Right renal pelvis (tissue), 4 donors: ENCODE results near the gene RPP25L. TPM values are rescaled to one million over a fixed set of nuclear protein-coding genes. Genes with fewer than 3 reads are reported as not detected.
"Not testable (repeated sequence)": the region's sequence is repeated elsewhere in the genome, so short reads cannot be mapped to it uniquely, and the experiment has no call there.

Source experiments
- DNase-seq, 4 donors: peaks; one replicate each; pipeline ENCODE4 v3.0.0-alpha.2; 2013; ENCODE audit warnings: low read depth in 4 of 4, low spot score in 3 of 4, missing footprints in 1 of 4
- polyA plus RNA-seq, 4 donors: library from polyadenylated mRNA; unstranded; fragments of 120-200 nt; gene quantifications; one replicate each; pipeline ENCODE4 v1.2.1, GENCODE V29; 2013; ENCODE audit not compliant: insufficient read length in 4 of 4

Gene RPP25L
- polyA plus RNA-seq = 10 to 100 TPM; 23.9 to 36.7 (median 30.0) TPM

- peak; percentile 74 to 82 (median 79) for DNase-seq
Measured at GRCh38 chr9:34611811-34612787, at the start of gene RPP25L. RPP25L (minus strand) TSS chr9:34612097; CDS start chr9:34611296, 801 bp downstream.

DNA sequence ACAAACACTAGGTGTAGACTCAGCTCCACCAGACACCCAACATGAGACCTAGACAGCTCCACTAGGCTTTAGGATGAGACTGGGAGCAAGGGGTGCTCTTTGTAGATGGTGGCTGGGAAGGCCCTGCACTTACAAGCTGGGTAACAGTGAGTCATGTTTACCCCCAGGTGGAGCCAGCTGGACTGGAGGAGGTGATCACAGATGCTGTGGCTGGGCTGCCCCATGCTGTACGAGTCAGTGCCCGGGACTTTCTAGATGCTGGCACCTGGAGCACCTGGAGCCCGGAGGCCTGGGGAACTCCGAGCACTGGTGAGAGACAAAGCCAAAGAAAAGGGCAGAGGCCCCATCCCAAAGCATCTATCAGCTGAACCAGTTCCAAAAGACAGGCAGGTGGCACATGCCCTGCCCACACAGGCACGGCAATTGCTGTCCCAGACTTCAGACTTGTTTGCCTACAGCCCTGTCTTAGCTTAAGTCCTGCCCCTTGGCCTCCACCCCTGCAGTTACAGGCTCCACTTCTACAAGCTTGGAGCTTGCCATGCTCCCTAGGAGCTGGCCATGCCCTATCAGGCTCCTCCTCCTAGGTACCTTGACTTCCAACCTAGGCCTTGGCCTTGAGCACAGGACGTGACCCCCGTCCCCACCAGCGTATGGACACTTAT, 47.8 kb upstream of the RPP25L start:
- no peak for DNase-seq

- DNase-seq = no peak
Measured at GRCh38 chr9:34658461-34658860, 46.6 kb upstream of the RPP25L start.

- DNase-seq = no peak
Measured at GRCh38 chr9:34656992-34657391, 45.1 kb upstream of the RPP25L start.

DNA sequence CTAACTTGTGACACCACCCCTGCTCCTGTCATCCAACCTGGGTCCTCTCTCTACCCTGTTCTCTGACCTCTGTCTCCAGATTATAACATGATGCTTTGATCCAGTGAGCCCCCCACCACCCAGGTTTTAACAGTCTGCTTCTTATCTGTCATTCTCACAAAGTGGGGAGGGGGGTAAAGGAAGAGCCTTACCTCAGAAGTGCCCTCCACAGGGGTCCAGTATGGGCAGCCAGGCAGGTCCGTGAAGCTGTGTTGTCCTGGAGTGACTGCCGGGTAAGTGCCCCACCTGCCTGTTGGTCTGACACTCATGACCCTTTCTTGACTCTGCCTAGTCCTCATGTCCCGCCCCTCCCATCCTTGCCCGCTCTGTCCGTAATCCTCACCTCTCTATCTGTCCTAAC, 43.5 kb upstream of the RPP25L start:
- no peak for DNase-seq

DNA sequence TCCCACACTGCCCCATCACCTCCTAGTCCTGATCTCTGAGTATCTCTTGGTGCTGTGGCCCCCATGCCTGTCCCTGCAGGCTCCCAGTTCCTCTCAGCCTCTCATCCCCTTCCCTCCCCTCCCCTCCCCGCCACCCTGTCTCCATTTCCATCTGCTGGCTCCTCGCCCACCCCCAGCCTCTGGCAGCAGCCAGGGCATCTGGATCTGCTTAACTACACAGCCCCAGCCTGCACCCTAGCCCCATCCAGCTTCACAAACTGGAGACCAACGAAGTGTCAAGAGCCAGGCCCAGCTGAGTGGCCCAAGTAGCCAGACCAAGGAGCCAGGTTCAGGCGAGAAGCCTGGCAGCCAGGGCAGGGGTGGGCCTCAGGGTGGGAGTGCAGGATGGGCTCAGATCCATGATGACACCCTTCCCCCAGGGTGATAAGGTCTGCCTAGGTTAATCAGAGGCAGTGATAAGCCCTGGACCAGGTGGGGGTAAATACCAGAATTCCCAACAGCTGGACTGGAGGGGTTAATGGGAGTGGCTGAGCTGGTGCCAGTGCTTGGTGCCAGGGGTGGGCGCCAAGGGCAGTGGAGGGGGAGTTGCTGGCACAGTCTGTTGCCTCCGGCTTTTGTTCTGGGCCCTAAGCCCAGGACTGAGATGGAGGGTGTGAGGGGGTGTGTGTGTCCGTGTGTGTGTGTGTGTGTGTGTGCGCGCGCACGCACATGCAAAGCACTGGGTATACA, 42.6 kb upstream of the RPP25L start:
- DNase-seq = no peak

DNA sequence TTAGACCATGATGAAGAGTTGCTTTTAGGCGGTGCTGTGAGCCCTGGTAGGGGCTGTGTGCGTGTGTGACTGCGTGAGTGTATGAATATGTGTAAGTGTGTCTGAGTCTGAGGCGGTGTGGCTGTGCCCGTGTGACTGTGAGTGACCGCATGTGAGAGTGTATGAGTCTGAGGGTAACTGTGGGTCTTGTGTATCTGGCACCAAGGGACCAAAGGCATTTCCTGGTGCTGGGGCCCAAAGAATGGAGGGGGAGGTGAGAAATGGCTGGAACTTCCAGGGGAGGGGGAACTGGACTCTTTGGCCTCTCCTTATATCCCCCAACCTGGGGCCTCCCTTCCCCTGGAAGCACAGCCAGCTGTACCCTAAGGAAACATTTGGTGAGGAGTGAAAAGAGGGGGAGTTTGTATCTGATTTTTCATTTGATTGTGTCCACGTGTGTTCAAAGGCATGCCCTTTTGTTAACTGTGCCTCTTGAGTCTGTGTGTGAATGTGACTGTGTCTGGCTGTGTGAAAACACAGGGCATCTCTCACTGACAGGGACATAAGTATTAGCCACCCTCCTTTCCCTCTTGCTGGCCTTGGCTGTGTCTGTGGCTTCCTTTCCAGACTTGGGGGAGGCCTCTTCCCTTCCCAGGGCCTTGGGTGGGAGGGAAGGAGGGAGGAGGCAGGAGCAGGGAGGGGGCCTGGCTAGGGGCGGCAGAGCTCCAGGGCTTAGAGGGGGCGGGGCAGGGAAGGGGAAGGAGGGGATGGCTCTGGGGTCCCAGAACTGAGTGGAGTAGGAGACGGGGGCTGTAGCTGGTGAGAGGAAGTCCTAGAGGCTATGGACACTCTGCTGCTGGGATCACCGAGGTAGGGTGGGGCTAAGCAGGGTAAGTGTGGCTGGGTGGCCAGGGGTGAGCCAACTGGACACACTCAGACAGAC, 41.5 kb upstream of the RPP25L start:
- peak in 1 of 4 donors; percentile 67 for DNase-seq

GRCh38 chr9:34652602-34653000, 40.7 kb upstream of the RPP25L start:
- DNase-seq = no peak

GRCh38 chr9:34651876-34652601, 40.1 kb upstream of the RPP25L start, which contains the start of gene IL11RA:
IL11RA (plus strand) TSS chr9:34652185; CDS start chr9:34655218, 3,033 bp downstream.
- DNase-seq = peak in 3 of 4 donors; percentile 57 to 71 (median 62)

GRCh38 chr9:34651321-34651720, 39.4 kb upstream of the RPP25L start:
- no peak for DNase-seq

DNA sequence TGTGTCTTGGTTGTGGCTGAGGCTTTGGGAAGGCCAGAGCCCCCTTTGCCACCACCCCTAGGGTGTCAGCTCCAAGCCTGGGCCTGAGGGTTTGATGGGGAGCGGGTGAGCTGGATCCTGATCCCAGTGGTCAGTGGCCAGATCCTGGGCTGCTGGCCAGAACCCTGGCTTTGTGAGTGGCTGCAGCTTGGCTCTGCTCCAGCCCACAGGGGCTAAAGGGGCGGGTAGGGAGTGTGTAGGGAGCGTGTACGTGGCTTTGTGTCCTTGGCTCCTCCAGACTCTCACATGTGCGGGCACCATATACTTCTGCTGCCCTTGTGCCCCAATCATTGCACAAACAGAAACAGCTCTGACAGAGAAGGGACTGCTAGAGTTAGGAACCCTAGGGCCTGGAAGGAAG, 38.9 kb upstream of the RPP25L start:
- no peak for DNase-seq

GRCh38 chr9:34648673-34649072, 36.8 kb upstream of the RPP25L start:
- DNase-seq = no peak

- DNase-seq = no peak
Measured at GRCh38 chr9:34647651-34648050, 35.8 kb upstream of the RPP25L start.

DNA sequence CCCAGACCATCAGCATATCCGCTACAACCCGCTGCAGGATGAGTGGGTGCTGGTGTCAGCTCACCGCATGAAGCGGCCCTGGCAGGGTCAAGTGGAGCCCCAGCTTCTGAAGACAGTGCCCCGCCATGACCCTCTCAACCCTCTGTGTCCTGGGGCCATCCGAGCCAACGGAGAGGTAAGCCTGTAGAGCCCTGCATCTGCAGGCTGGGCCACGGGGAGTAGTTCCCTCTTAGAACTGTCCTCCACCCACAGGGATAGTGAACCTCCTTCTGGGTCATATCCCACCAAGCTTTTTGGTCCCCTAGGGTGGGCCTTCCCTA, 35.1 kb upstream of the RPP25L start:
- DNase-seq = no peak

- DNase-seq = peak in 3 of 4 donors; percentile 79 to 86 (median 85)
Measured at GRCh38 chr9:34646211-34647083, 34.5 kb upstream of the RPP25L start, which contains the start of gene GALT. GALT (plus strand) TSS chr9:34646675; CDS start chr9:34646705, 30 bp downstream.

DNA sequence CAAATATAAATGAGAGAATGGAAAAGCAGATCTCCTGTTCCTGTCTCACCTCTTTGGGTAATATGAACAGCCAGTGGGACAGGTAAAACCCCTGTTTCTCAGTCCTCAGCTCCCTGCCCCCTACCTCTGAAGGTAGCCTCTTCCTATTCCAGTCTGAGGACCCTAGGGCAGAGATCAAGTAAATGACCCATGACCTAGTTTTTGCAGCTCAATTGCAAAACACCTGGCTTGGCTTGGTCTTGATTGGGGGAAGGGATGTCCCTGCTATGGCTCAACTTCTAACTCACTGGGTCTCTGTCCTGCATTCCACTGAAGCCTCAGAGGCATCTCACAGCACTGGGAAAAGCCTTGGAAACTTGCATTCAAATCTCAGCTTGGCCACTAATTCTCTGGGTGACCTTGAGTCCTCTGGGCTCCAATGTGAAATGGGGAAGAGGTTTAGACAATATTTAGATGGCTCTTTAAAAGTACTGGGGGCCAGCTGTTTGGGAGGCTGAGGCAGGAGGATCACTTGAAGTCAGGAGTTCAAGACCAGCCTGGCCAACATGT, 32.9 kb upstream of the RPP25L start:
- no peak for DNase-seq

DNA sequence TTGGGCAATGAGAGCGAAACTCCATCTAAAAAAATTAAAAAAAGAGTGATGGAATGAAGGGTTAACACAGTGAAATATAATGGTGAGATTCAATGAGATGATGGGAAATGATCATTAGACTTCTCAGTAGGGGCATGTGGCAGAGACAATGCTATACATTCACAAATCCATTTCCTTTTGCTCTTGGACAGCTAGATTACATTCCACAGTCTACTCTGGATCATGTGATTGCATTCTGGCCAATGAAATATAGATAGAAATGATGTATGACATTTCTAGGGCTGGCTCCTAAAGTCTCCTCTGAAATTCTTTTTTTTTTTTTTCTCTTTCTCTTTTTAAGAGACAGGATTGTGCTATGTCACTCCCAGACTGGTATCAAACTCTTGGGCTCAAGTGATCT, 30.8 kb upstream of the RPP25L start:
- DNase-seq = no peak

GRCh38 chr9:34639322-34639721, 27.4 kb upstream of the RPP25L start:
- DNase-seq = not testable (repeated sequence)
